Thyroid gland (tissue), 4 donors: ENCODE measurements around the gene KLHDC7B. TPM values are rescaled to one million over a fixed set of nuclear protein-coding genes. Genes with fewer than 3 reads are reported as not detected.

Source experiments
- DNase-seq, 2 donors: peaks; one replicate each; pipeline ENCODE4 v3.0.0-alpha.2; 2019
- H3K27ac ChIP-seq, 3 donors: fragments of 200-600 bp; sonication (generic); 1 replicate in 2 of 3; 2 replicates in 1 of 3; pipeline ENCODE4 v1.5.1; 2016 to 2019; ENCODE audit warnings: mild to moderate bottlenecking in 1 of 3, moderate library complexity in 1 of 3
- H3K27me3 ChIP-seq: fragments of 200-600 bp; sonication (generic); one replicate; pipeline ENCODE4 v1.5.1; 2019
- H3K36me3 ChIP-seq, 2 donors: fragments of 200-600 bp; sonication (generic); one replicate each; pipeline ENCODE4 v1.5.1; 2016 to 2019
- H3K4me1 ChIP-seq, 2 donors: fragments of 200-600 bp; sonication (generic); one replicate each; pipeline ENCODE4 v1.5.1; 2017 to 2019
- H3K4me3 ChIP-seq, 3 donors: fragments of 200-600 bp; sonication (generic); replicated peaks in 1 of 3; 1 replicate in 2 of 3; 2 replicates in 1 of 3; pipeline ENCODE4 v1.5.1; 2016; ENCODE audit warnings: mild to moderate bottlenecking in 1 of 3
- H3K9me3 ChIP-seq: fragments of 200-600 bp; sonication (generic); one replicate; pipeline ENCODE4 v1.5.1; 2017
- POLR2A ChIP-seq, 2 donors: fragments of 450-650 bp; IDR thresholded peaks; one replicate each; pipeline ENCODE4 v1.6.1; 2017; ENCODE audit warnings: antibody characterized with exemption in 2 of 2, mild to moderate bottlenecking in 2 of 2, moderate library complexity in 1 of 2
- WGBS, 2 donors: methylation state at CpG; one replicate each; pipeline ENCODE4 v1.1.5; 2017; 5-methylcytosine and 5-hydroxymethylcytosine counted together
- intact Hi-C: fragments of 100-400 bp; cut with DNase I; formaldehyde crosslinking; loops from one replicate; pipeline ENCODE4 v1.15.1; 2023
- total RNA-seq, 4 donors: library from RNA; depleted of rRNA; stranded (reverse); fragments of >200 nt; gene quantifications; one replicate each; pipeline ENCODE4 v1.2.3, GENCODE V29; 2016
- TF ChIP-seq, protein P1 (sequence below), 6 experiments: fragments of 200-600 bp in 3 of 6; fragments of 450-650 bp in 3 of 6; sonication (generic) in 3 of 6; IDR thresholded peaks; one replicate each; pipeline ENCODE4 v1.5.1; 2016 to 2019; ENCODE audit warnings: antibody characterized with exemption in 6 of 6, mild to moderate bottlenecking in 2 of 6, inconsistent platforms in 1 of 6, moderate library complexity in 1 of 6

Gene KLHDC7B
- total RNA-seq, 4 donors from 2014 or later, result 0.27 TPM; not detected in 3

DNA sequence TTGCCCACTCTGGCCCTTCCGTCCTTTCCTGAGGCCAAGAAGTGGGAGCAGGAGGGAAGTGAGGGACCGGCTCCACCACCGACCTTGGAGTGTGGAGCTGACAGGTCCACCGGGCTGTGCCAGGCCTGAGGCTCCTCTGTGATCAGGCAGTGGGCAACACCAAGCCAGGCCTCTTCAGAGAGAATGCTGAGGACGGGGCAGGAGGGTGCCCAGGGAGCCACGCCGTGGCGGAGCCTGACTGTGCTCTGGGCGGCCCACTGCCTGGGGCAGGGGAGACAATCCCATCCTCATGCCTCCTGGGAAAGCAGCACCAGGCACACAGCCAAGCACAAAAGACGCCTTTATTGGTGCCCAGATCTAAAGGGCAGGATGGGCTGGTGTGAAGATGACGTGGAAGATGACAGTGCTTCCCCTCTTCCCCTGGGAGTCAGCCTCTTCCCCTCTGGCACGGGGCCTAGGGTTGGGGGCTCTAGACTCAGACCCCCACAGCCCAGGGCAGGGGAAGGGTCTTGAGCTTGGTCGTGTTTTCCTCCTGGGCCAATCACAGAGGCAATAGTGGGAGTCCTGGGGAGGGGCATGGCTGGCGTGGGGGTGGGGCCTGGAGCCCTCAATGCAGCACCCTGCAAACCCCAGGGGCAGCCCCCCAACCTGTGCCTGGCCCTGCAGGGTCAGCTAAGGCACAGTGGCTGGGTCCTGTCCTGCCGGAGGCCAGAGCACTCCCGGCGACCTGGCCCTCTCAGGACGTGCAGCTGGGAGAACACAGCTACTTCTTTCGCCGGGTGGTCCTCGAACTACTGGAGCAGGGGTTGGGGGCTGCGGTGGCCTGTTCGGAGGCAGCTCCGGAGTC lies 42.8 kb upstream of the KLHDC7B start:
- TF ChIP-seq POLR2A (IDR thresholded peaks at IDR 0.05), result no peak
- TF ChIP-seq, protein P1, sequence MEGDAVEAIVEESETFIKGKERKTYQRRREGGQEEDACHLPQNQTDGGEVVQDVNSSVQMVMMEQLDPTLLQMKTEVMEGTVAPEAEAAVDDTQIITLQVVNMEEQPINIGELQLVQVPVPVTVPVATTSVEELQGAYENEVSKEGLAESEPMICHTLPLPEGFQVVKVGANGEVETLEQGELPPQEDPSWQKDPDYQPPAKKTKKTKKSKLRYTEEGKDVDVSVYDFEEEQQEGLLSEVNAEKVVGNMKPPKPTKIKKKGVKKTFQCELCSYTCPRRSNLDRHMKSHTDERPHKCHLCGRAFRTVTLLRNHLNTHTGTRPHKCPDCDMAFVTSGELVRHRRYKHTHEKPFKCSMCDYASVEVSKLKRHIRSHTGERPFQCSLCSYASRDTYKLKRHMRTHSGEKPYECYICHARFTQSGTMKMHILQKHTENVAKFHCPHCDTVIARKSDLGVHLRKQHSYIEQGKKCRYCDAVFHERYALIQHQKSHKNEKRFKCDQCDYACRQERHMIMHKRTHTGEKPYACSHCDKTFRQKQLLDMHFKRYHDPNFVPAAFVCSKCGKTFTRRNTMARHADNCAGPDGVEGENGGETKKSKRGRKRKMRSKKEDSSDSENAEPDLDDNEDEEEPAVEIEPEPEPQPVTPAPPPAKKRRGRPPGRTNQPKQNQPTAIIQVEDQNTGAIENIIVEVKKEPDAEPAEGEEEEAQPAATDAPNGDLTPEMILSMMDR (IDR thresholded peaks at IDR 0.05), result no peak
- intact Hi-C loops, result loop anchor here (10.0 kb wide), 1 partner anchor 258 kb away; the partner anchor contains the start of gene TUBGCP6
- Histone ChIP-seq H3K4me3 (no peak overlapping the region), H3K4me1 (peaks cover 13 to 19% of the 10 kb centered on the region in 2 donors), H3K9me3 (no peaks in the 10 kb centered on the region), H3K36me3 (peaks cover 23 to 27% of the 10 kb centered on the region in 2 donors), H3K27ac (no peak overlapping the region), H3K27me3 (no peaks in the 10 kb centered on the region)
- DNase-seq, result no peak
- 90% methylated on average over 13 to 15 of the region's 24 CpGs for WGBS, 2 donors

DNA sequence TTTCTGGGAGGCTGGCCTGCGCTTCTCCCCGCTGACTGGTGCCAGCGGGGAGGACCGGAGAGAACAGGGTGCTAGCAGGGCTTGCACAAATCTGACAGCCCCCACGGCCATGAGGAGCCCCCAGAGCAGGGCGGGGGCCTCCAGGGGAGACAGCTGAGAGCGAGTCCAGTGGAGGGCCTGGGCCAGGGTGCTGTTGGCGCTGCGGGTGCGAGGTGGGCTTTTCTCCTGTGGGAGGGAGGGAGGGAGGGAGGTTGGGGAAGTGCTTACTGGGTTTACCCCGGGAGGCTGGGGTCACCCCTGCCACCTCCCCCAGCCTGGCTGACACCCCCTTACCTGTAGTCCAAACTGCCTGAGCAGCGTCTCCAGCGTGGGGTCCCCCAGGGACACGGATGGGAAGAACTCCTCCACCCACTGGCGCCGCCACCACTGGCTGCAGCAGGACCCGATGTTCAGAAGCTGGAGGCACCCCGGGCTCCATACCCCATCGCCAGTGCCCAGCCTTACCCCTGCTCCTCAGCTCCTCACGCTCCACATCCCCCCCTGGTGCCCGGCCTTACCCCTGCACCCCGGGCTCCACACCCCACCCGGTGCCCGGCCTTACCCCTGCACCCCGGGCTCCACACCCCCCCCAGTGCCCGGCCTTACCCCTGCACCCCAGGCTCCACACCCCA lies 42.1 kb upstream of the KLHDC7B start:
- intact Hi-C loops, result loop anchor here (10.0 kb wide), 1 partner anchor 259 kb away; the partner anchor contains the start of gene TUBGCP6
- Histone ChIP-seq H3K9me3 (no peaks in the 10 kb centered on the region), H3K27ac (no peak overlapping the region), H3K36me3 (peaks cover 23 to 27% of the 10 kb centered on the region in 2 donors), H3K4me1 (peaks cover 10 to 12% of the 10 kb centered on the region in 2 donors), H3K4me3 (no peak overlapping the region), H3K27me3 (no peaks in the 10 kb centered on the region)
- DNase-seq, result no peak
- WGBS, 2 donors, result 90 to 92% methylated on average over 14 to 15 of the region's 26 CpGs
- TF ChIP-seq, protein P1 (IDR thresholded peaks at IDR 0.05), result no peak
- TF ChIP-seq POLR2A (IDR thresholded peaks at IDR 0.05), result no peak

DNA sequence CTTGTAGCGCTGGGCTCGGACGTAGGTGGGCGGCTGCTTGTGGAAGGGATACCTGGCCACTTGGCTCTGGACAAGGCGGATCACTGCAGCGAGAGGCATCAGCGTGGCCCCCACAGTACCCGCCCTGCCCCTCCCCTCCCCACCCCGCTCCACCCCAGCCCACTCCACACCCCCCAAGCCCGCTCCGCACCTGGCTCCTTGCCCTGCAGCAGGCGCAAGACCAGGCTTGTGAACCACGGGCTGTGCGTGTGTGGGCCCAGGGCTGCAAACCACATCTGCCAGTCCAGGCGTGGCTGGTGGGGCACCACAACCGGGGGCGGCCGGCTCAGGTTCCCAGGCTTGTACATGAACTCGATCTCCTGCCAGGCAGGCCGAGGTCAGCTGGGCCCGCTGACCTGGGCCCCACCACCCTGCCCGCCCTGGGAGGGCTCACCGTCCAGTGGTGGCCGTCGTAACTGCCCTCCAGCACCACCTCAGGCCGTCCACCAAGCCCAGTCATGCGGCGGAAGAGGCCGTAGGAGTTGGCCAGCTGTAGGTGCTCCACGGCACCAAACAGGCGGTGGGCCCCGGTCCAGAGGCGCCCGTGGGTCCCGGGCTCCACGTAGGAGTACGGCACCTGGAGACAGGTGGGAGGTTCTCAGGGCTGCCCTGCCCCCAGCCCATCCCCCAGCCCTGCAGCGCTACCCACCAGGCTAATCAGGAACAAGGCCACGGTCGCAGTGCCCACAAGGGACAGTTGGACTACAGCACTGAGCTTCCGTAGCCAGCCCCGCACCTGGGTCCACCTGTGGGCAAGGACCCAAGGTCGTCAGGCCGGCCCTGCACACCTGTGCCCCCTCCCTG lies 41.1 kb upstream of the KLHDC7B start:
- no peak for TF ChIP-seq POLR2A (IDR thresholded peaks at IDR 0.05)
- TF ChIP-seq, protein P1 (IDR thresholded peaks at IDR 0.05), result no peak
- H3K4me3 ChIP-seq, result no peak overlapping the region
- 93 to 99% methylated on average over 19 to 37 of the region's 44 CpGs for WGBS, 2 donors
- no peaks in the 10 kb centered on the region for H3K9me3 ChIP-seq
- H3K27me3 ChIP-seq, result no peaks in the 10 kb centered on the region
- DNase-seq, result no peak
- H3K36me3 ChIP-seq, result peaks cover 23 to 27% of the 10 kb centered on the region in 2 donors
- peaks cover 9 to 16% of the 10 kb centered on the region in 2 donors for H3K4me1 ChIP-seq
- intact Hi-C loops, result loop anchor here (10.0 kb wide), 1 partner anchor 260 kb away; the partner anchor contains the start of gene TUBGCP6
- H3K27ac ChIP-seq, result no peak overlapping the region

GRCh38 chr22:50505276-50505775 lies 40.4 kb upstream of the KLHDC7B start:
- Histone ChIP-seq H3K27me3 (no peaks in the 10 kb centered on the region), H3K27ac (no peak overlapping the region), H3K9me3 (no peaks in the 10 kb centered on the region), H3K36me3 (peaks cover 23 to 27% of the 10 kb centered on the region in 2 donors), H3K4me3 (no peak overlapping the region), H3K4me1 (peaks cover 9 to 16% of the 10 kb centered on the region in 2 donors)
- intact Hi-C loops, result loop anchor here (10.0 kb wide), 1 partner anchor 261 kb away; the partner anchor contains the start of gene TUBGCP6
- TF ChIP-seq, protein P1 (IDR thresholded peaks at IDR 0.05), result no peak
- no peak for TF ChIP-seq POLR2A (IDR thresholded peaks at IDR 0.05)
- 83 to 86% methylated on average over 1 to 9 of the region's 14 CpGs for WGBS, 2 donors
- no peak for DNase-seq
